Stimulated activated CD4-positive, alpha-beta T cell treated with anti-CD3 and anti-CD28 coated beads, Interleukin-2, amount 100 ng/mL, for 48 hours (primary cell): ENCODE data around the gene PRIMPOL.
"Not testable (repeated sequence)": the region's sequence is repeated elsewhere in the genome, so short reads cannot be mapped to it uniquely, and the experiment has no call there.

Source experiments
- DNase-seq, 2 donors: peaks; one replicate each; pipeline ENCODE4 v3.0.0-alpha.2; 2020

The PRIMPOL gene

DNA sequence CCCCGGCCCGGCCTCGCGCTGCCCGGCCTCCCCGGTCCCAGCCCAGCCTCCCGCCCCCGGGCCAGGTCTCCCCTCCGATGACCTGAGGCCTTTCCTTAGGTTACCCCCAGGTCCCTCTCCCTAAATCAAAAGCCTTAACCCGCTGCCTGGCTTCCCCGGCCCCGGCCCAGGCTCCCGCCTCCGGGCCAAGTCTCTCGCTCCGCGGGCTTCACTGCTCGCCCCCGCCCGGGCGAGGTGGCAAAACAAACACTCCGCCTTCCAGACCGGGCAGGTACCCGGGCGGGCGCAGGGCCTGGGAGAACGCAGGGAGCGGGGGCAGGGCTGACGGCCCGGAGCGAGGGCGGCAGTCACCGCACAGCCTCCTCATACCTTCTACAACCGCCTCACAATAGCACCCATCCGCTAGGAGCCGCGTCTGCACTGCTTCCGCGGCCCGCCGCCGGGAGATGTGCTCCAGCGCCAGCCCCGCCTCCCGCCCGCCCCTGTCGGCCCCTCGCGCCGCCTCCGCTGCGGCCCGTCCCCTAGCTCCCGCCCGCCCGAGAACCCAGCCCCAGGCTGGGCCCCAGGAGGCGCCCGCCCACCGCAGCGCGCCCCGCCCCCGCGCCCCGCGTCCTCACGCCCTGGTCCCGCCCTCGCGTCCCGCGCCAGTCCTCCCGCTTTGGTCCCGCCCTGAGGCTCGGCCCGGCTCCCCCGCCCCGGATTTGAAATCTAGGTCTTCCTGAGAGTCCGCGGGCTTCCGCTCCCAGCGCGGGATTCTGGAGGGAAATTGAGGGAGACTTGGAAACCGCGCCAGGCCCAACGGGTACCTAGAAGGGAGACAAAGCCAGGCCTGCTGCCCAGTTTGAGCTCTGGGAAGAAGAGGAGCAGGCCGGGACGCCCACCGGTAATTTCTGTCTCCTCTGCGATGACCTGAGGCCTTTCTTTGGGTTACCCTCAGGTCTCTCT is at the start of gene PRIMPOL, which contains the start of gene CASP3:
PRIMPOL (plus strand) TSS at position 713 of the 945 bp plus-strand sequence. CDS start 7,403 bp downstream, outside the sequence.
CASP3 (minus strand) TSS at position 422 of the 945 bp plus-strand sequence. CDS start 10,994 bp downstream, outside the sequence.
- peak; percentile 97 to 98 for DNase-seq

DNA sequence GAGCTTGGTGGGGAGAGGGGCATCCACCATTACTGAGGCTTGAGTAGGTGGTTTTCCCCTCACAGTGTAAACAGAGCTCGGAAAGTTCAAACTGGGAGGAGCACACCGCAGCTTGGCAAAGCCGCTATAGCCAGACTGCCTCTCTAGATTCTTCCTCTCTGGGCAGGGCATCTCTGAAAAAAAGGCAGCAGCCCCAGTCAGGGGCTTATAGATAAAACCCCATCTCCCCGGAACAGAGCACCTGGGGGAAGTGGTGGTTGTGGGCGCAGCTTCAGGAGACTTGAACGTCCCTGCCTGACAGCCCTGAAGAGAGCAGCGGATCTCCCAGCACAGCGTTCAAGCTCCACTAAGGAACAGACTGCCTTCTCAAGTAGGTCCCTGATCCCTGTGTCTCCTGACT is 48.6 kb upstream of the PRIMPOL start:
- DNase-seq, result not testable (repeated sequence)

DNA sequence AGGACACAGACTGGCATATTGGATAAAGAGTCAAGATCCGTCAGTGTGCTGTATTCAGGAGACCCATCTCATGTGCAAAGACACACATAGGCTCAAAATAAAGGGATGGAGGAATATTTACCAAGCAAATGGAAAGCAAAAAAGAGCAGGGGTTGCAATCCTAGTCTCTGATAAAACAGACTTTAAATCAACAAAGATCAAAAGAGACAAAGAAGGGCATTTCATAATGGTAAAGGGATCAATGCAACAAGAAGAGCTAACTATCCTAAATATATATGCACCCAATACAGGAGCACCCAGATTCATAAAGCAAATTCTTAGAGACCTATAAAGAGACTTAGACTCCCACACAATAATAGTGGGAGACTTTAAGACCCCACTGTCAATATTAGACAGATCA is 46.7 kb upstream of the PRIMPOL start:
- DNase-seq, result not testable (repeated sequence)

- not testable (repeated sequence) for DNase-seq
Observed at GRCh38 chr4:184607429-184607828, 42.1 kb upstream of the PRIMPOL start.

DNA sequence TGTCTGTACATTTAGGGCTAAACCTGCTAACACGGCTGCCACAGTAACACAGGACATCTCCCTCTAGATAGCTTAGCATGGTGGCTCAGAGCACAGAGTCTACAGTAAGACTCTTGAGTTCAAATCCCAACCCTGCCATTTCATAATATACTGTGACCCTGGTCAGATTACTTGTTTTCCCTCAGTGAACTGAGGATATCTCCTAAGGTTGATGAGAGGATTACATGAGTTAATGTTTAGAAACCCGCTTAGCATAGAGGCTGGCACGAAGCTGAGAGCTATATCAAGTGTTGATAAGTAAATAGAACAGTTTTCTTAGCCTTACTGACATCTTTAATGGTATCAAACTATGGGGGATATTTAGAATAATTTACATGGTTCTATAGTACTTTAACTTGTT is 37.5 kb upstream of the PRIMPOL start:
- DNase-seq, result no peak

DNA sequence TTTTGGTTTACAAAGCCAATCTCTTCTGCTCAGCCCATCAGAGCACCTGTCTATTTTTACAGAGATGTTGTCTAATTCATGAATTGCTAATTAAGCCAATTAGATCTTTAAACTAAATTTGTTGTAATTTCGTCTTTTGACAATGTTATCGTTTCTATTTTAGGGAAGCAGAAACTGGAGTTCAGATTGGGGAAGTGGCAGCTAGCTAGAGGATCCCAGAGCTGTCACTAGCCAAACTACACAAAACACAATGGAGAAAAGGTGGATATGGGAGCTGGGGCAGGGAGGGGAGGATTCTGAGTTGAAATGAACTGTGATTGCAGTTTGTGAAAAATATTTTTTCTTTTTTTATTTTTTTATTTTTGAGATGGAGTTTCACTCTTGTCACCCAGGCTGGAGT is 36.1 kb upstream of the PRIMPOL start:
- DNase-seq, result no peak

DNA sequence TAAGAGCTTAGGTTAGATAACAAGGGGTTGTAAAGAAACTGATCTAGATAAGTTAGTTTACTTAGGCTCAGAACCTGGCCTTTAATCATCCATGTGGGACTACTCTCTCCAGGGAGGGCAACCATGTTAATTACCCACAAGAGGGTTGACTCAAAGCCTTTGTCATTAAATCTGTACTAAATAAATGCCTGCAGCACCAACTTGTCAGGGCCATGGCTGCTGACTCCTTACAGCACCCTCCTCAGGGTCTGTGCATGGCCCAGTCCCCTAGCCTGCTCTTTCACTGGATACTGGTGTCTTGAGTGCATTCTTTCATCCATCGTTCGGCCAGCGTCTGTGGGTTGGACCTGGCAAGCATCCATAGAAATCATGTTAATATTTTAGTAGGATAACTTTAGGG is 35.0 kb upstream of the PRIMPOL start:
- no peak for DNase-seq

GRCh38 chr4:184616168-184616567 is 33.4 kb upstream of the PRIMPOL start:
- not testable (repeated sequence) for DNase-seq

DNA sequence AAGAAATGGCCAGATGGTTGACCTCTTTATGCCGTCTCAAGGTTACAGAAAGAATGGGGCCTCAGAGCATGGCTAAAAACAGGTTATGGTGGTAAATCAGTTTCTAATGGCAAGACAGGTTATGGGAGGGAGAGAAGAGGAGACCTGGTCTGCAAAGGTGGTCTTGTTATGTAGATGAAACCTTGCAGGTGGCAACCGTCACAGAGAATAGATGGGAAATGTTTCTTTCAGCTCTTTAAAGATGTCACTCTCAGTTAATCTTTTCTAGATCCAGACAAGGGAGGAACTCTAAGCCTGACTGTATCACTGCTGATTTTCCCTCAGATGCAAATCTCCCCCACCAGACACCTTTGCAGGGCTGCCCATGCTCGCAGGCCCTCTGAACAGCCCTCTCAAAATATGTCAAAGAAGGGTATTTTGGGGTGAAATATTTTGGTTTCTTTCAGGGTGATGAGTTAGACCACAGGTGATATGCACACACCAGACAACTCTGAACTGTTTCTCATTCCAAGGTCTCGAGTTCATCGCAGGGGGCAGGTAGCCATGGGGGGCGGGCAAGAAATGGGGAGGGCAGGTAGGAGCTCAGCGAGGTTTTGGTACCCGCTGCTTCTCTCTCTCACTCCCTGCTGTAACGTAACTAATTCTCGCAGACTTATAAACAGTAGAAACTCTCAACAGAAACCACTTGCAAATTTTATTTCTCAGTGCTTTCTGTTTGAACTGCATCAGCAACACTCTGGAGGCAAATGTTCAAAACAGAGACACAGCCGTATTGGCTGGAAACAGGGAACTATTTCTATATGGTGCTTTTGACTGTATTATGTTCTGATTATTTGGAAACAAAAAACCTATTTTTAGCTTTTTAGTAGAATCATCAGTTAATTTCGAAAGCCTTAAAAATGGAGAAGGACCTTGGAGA is 32.6 kb upstream of the PRIMPOL start:
- no peak for DNase-seq

- no peak for DNase-seq
Observed at GRCh38 chr4:184617600-184618196, 31.8 kb upstream of the PRIMPOL start.

DNA sequence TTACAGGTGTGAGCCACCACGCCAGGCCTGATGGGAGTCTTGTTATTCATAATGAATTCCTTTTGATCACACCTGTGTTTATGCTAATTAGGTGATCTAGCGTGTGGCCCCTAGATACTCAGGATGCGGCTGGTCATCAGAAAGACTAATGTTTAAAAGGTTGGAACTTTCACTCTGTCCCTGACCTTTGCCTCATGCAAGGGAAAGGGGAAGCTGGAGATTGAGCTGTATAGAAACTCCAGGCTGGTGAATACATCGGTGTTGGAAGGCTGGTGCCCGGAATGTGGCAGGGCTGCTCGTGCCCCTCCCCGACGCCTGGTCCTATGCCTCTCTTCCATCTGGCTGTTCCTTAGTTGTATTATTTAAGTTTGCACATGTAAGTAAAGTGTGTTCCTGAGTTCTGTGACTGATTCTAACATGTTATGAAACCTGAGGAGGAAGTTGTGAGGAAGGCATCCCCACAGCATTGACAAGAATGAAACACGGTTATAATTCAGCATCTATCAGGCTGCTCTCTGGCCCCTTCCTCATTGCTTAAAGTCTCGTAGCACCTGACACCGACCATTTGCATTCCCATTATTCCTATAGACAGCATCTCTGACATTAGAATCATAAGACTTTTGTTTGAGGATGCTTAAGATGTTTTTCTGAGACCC is 29.2 kb upstream of the PRIMPOL start:
- no peak for DNase-seq

DNA sequence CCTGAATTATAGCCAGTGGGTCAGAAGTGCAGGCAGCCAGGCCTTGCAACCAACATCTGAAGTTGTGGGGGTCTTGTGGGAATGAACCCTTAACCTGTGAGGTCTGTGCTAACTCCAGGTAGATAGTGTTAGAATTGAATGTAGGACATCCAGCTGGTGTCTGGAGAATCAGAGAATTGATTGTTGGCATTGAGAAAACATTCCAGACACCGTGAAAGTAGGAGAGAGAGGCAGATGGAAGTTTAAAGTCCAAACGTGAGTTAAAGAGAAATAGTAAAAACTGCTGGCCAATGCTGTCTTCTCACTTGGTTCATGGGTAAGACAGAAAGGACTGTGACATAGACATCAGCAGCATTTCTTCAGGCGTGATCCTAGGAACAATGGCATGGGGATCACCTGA is 28.0 kb upstream of the PRIMPOL start:
- no peak for DNase-seq

GRCh38 chr4:184624504-184624903 is 25.0 kb upstream of the PRIMPOL start:
- DNase-seq, result not testable (repeated sequence)

DNA sequence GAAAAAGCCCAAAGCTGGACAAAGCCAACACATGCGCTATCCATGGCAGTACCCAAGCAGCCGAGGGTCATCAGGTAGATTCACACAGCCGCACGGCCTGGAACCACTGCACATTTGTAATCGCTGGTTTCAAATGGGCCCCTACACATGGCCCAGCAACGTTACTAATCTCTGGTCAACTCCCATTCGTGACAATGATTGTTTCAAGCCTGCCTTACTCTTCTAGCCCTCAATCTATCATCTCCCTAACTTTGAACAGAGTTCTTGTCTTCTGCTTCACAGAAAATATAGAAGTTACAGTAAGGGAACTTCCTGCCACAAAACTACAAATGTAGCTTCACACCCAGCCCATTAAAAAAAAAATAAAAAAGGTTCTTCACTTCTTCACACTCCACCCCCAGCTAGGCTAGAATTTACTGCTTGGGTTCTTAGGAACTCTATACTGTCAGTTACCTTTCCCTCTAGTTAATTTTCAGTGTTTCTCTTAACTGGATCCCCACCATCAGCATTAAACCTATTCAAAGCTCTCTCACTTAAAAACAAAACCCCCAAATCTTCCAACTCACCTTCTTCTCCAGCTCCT is 24.5 kb upstream of the PRIMPOL start:
- DNase-seq, result no peak

DNA sequence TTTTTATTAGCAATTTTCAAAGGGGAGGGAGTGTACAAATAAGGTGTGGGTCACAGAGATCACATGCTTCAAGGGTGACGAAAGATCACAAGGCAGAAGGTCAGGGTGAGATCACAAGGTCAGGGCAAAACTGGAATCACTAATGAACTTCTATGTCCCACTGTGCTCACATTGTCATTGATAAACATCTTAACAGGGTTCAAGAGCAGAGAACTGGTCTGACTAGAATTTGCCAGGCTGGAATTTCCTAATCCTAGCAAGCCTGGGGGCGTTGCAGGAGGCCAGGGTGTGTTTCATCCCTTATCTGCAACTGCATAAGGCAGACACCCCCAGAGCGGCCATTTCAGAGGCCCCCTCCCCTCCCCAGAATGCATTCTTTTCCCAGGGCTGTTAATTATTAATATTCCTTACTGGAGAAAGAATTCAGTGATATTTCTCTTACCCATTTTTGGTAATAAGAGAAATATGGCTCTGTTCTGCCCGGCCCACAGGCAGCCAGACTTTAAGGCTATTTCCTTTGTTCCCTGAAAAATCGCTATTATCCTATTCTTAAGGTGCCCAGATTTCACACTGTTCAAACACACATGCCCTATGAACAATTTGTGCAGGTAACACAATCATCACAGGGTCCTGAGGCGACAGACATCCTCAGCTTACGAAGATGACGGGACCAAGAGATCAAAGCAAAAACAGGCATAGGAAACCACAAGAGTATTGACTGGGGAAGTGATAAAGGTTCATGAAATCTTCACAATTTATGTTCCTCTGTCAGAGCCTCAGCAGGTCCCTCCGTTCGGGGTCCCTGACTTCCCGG is 23.5 kb upstream of the PRIMPOL start:
- DNase-seq, result not testable (repeated sequence)

- DNase-seq, result no peak
Observed at GRCh38 chr4:184628103-184628502, 21.4 kb upstream of the PRIMPOL start.

DNA sequence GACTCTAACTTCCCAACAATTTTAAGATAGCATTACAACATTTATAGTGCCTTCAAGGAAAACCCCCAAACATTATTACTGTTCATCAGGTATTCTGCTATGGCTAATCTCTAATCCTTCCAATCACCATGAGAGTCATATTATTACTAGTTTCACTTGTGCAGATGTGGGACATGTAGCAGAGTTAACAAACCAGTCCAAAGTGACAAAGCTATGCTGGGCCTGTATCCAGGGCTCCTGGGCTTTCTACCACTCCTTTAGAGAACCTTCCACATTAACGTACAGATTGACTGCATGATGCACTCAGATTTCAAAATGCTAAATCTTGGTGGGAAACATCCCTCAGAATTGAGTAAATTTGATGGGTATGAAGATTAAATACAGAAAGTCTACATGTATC is 16.7 kb upstream of the PRIMPOL start:
- DNase-seq, result no peak

DNA sequence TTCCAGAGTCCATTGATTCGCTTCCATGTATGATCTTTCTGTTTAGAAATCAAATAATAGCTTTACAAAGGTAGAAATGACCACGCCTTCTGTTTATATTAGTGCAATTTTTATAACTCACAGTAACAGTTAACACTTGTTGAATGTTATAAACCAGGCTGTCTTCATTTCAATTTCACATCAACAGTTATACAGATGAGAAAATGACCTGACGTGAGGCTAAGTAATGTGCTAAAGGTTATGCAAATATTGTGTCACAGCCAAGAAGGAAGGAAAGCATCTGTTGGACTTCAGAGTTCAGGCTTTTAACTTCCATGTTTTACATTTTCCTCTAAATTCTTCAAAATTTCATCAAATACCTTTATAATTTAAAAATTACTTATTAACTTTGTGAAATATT is 14.2 kb upstream of the PRIMPOL start:
- no peak for DNase-seq

GRCh38 chr4:184636144-184636543 is 13.4 kb upstream of the PRIMPOL start:
- no peak for DNase-seq

DNA sequence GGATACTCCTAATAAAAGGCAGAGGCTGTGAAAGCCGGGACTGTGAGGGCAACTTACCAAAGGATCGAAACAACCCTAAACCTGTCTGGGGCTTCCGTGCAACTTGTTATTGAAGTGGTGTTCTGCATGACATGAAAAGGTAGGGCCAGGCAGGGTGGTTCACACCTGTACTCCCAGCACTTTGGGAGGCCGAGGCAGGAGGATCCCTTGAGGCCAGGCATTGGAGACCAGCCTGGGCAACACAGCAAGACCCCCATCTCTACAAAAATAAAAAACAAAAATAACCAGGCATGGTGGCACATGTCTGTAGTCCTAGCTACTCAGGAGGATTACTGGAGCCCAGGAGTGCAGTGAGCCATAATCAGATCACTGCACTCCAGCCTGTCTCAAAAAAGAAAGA is 12.6 kb upstream of the PRIMPOL start:
- no peak for DNase-seq

GRCh38 chr4:184641022-184641421 is 8.5 kb upstream of the PRIMPOL start:
- DNase-seq, result no peak
